H9 (cell line): ENCODE results near the gene INSYN1. TPM values are rescaled to one million over a fixed set of nuclear protein-coding genes. Genes with fewer than 3 reads are reported as not detected.

ENCODE experiments used
- DNase-seq: peaks from one replicate; pipeline ENCODE4 v3.0.0-alpha.2; 2017
- H2AFZ ChIP-seq: one replicate; pipeline ENCODE4 v1.6.1; 2013; ENCODE audit warnings: mild to moderate bottlenecking, low read length, control low read depth, moderate library complexity
- H2AK5ac ChIP-seq: 2 replicates; pipeline ENCODE4 v1.6.1; 2013; ENCODE audit warnings: low read length, control low read depth, mixed read lengths; ENCODE audit not compliant: insufficient read length
- H2BK120ac ChIP-seq: one replicate; pipeline ENCODE4 v1.6.1; 2013; ENCODE audit warnings: low read depth, mild to moderate bottlenecking, low read length, control low read depth, inconsistent platforms; ENCODE audit not compliant: poor library complexity, severe bottlenecking
- H2BK12ac ChIP-seq: 2 replicates; pipeline ENCODE4 v1.6.1; 2013; ENCODE audit warnings: low read length, control low read depth, mixed read lengths, low read depth; ENCODE audit not compliant: insufficient read length
- H2BK15ac ChIP-seq: 2 replicates; pipeline ENCODE4 v1.6.1; 2013; ENCODE audit warnings: low read depth, low read length, control low read depth
- H2BK20ac ChIP-seq: one replicate; pipeline ENCODE4 v1.6.1; 2013; ENCODE audit warnings: low read depth, mild to moderate bottlenecking, low read length, control low read depth, inconsistent platforms; ENCODE audit not compliant: poor library complexity, severe bottlenecking
- H2BK5ac ChIP-seq: 2 replicates; pipeline ENCODE4 v1.6.1; 2013; ENCODE audit warnings: low read length, control low read depth, mixed read lengths; ENCODE audit not compliant: insufficient read length
- H3K14ac ChIP-seq: 2 replicates; pipeline ENCODE4 v1.6.1; 2013; ENCODE audit warnings: low read length, control low read depth; ENCODE audit not compliant: insufficient read depth
- H3K18ac ChIP-seq: 2 replicates; pipeline ENCODE4 v1.6.1; 2013; ENCODE audit warnings: low read depth, mild to moderate bottlenecking, mixed read lengths, low read length, control low read depth; ENCODE audit not compliant: insufficient read length
- H3K23ac ChIP-seq: 2 replicates; pipeline ENCODE4 v1.6.1; 2013; ENCODE audit warnings: low read length, control low read depth, mixed read lengths, low read depth; ENCODE audit not compliant: insufficient read length
- H3K23me2 ChIP-seq: 2 replicates; pipeline ENCODE4 v1.6.1; 2013; ENCODE audit warnings: low read depth, mild to moderate bottlenecking, mixed read lengths, low read length, control low read depth; ENCODE audit not compliant: insufficient read length, poor library complexity, severe bottlenecking
- H3K27ac ChIP-seq: 2 replicates; pipeline ENCODE4 v1.5.1; 2013; ENCODE audit warnings: low read length, control low read depth, mixed read lengths, low read depth; ENCODE audit not compliant: insufficient read length
- H3K27me3 ChIP-seq: 2 replicates; pipeline ENCODE4 v1.6.1; 2013; ENCODE audit warnings: low read length, control low read depth, inconsistent platforms; ENCODE audit not compliant: insufficient read depth
- H3K4ac ChIP-seq: 2 replicates; pipeline ENCODE4 v1.6.1; 2013; ENCODE audit warnings: low read depth, mild to moderate bottlenecking, control low read depth, inconsistent platforms, low read length, moderate library complexity
- H3K4me1 ChIP-seq: 2 replicates; pipeline ENCODE4 v1.6.1; 2013; ENCODE audit warnings: low read length, control low read depth, inconsistent platforms; ENCODE audit not compliant: insufficient read depth
- H3K4me2 ChIP-seq: 2 replicates; pipeline ENCODE4 v1.6.1; 2013; ENCODE audit warnings: low read length, control low read depth, mixed read lengths; ENCODE audit not compliant: insufficient read length, insufficient read depth
- H3K56ac ChIP-seq: 2 replicates; pipeline ENCODE4 v1.6.1; 2013; ENCODE audit warnings: low read depth, mild to moderate bottlenecking, mixed read lengths, low read length, control low read depth; ENCODE audit not compliant: insufficient read length
- H3K79me1 ChIP-seq: 2 replicates; pipeline ENCODE4 v1.6.1; 2013; ENCODE audit warnings: low read depth, mild to moderate bottlenecking, moderate library complexity, low read length, control low read depth, inconsistent platforms; ENCODE audit not compliant: insufficient read depth, poor library complexity, severe bottlenecking
- H3K79me2 ChIP-seq: 2 replicates; pipeline ENCODE4 v1.6.1; 2013; ENCODE audit warnings: low read length, control low read depth, inconsistent platforms; ENCODE audit not compliant: insufficient read depth
- H3K9ac ChIP-seq: 2 replicates; pipeline ENCODE4 v1.6.1; 2013; ENCODE audit warnings: low read length, control low read depth, mixed read lengths; ENCODE audit not compliant: insufficient read length; ENCODE audit errors: extremely low read depth
- H3K9me3 ChIP-seq: one replicate; pipeline ENCODE4 v1.6.1; 2013; ENCODE audit warnings: low read depth, low read length, inconsistent platforms; ENCODE audit not compliant: control insufficient read depth
- H3T11ph ChIP-seq: one replicate; pipeline ENCODE4 v1.6.1; 2013; ENCODE audit warnings: mild to moderate bottlenecking, low read length, control low read depth, inconsistent platforms
- H4K20me1 ChIP-seq: one replicate; pipeline ENCODE4 v1.6.1; 2013; ENCODE audit not compliant: control insufficient read depth, insufficient read length, insufficient read depth
- H4K5ac ChIP-seq: 2 replicates; pipeline ENCODE4 v1.6.1; 2013; ENCODE audit warnings: low read depth, mild to moderate bottlenecking, mixed read lengths, low read length, control low read depth; ENCODE audit not compliant: insufficient read length
- H4K8ac ChIP-seq: replicated peaks from 2 replicates; pipeline ENCODE4 v1.6.1; 2013; ENCODE audit warnings: low read length, control low read depth, mixed read lengths, low read depth; ENCODE audit not compliant: insufficient read length
- H4K91ac ChIP-seq: 2 replicates; pipeline ENCODE4 v1.6.1; 2013; ENCODE audit warnings: low read depth, mild to moderate bottlenecking, moderate library complexity, mixed read lengths, low read length, control low read depth; ENCODE audit not compliant: insufficient read length
- H3K27ac Mint-ChIP-seq, 3 experiments: 2 replicates in 2 of 3; 3 replicates in 1 of 3; pipeline ENCODE4 v1.8.0; 2020 to 2021; ENCODE audit warnings: mixed read lengths in 3 of 3, mild to moderate bottlenecking in 1 of 3, moderate library complexity in 1 of 3
- H3K27me3 Mint-ChIP-seq: 2 replicates; pipeline ENCODE4 v1.8.0; 2021; ENCODE audit warnings: low read depth, mild to moderate bottlenecking, moderate library complexity, mixed read lengths
- H3K36me3 Mint-ChIP-seq, 3 experiments: 2 replicates in 2 of 3; 3 replicates in 1 of 3; pipeline ENCODE4 v1.8.0; 2020 to 2021; ENCODE audit warnings: low read depth in 3 of 3, mixed read lengths in 3 of 3; ENCODE audit not compliant: insufficient read depth in 1 of 3
- H3K4me1 Mint-ChIP-seq, 2 experiments: 2 replicates each; pipeline ENCODE4 v1.8.0; 2020; ENCODE audit warnings: mixed read lengths in 2 of 2
- H3K4me3 Mint-ChIP-seq, 2 experiments: 2 replicates in 1 of 2; 3 replicates in 1 of 2; pipeline ENCODE4 v1.8.0; 2020 to 2021; ENCODE audit warnings: mild to moderate bottlenecking in 2 of 2, mixed read lengths in 2 of 2, moderate library complexity in 1 of 2
- H3K9me3 Mint-ChIP-seq, 2 experiments: 2 replicates in 1 of 2; 3 replicates in 1 of 2; pipeline ENCODE4 v1.8.0; 2020; ENCODE audit warnings: mild to moderate bottlenecking in 2 of 2, mixed read lengths in 2 of 2, moderate library complexity in 1 of 2
- WGBS: extraction: QIAGEN DNeasy Blood & Tissue Kit; methylation state at CpG from one replicate; pipeline ENCODE4 v1.1.7; 2013; ENCODE audit warnings: missing lambda C conversion rate, low lambda C conversion rate, mixed read lengths; ENCODE audit not compliant: insufficient read length; ENCODE audit errors: extremely low coverage; 5-methylcytosine and 5-hydroxymethylcytosine counted together
- total RNA-seq: library from RNA; stranded (reverse); gene quantifications from 2 replicates; pipeline ENCODE4 v1.2.1, GENCODE V29; 2021
- TF ChIP-seq, protein P1 (sequence below): fragments of 200-600 bp; sonication (generic); conservative IDR thresholded peaks from 3 replicates; pipeline ENCODE4 v1.8.0; 2021; ENCODE audit warnings: antibody characterized with exemption, mild to moderate bottlenecking

The INSYN1 gene
- total RNA-seq, 1 experiment from 2014 or later, result 1.9 TPM

DNA sequence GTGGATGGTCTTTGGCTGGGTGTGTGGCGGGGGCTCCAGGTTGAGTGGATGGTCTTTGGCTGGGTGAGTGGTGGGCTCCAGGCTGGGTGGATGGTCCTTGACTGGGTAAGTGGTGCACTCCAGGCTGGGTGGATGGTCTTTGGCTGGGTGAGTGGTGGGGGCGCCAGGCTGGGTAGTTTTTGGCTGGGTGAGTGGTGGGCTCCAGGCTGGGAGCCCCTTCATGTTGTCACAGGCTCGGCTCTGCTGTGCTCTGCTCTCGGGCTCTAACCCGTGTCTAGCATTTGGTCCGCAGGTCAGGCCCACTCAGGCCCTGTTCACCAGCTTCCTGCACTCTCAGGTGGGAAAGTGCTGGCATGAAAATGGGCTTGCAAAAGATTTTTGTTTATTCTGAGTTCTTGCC, 43.9 kb downstream of the INSYN1 start:
- Histone ChIP-seq H2AFZ (no peak overlapping the region), H3K27me3 (no peaks in the 10 kb centered on the region), H3K18ac (no peak overlapping the region), H3K79me1 (no peaks in the 10 kb centered on the region), H2BK20ac (no peak overlapping the region), H3K4ac (no peak overlapping the region), H4K20me1 (no peaks in the 10 kb centered on the region), H3K56ac (no peak overlapping the region), H3K4me2 (no peak overlapping the region), H3K4me1 (no peaks in the 10 kb centered on the region), H2BK15ac (no peak overlapping the region), H2AK5ac (no peak overlapping the region), H2BK120ac (no peak overlapping the region), H3K14ac (no peak overlapping the region), H3K9me3 (no peaks in the 10 kb centered on the region), H3T11ph (no peak overlapping the region), H3K9ac (no peak overlapping the region), H4K8ac (no peak overlapping the region), H4K5ac (no peak overlapping the region), H3K27ac (no peak overlapping the region), H2BK12ac (no peak overlapping the region), H3K23me2 (no peaks in the 10 kb centered on the region), H4K91ac (no peak overlapping the region), H2BK5ac (no peak overlapping the region), H3K79me2 (no peaks in the 10 kb centered on the region), H3K23ac (no peak overlapping the region)
- WGBS, result no CpG with 5 or more reads among the region's 6 CpGs
- Mint-ChIP-seq H3K9me3 (no peaks in the 10 kb centered on the region), H3K27me3 (no peaks in the 10 kb centered on the region), H3K36me3 (peaks cover 33 to 78% (median 66%) of the 10 kb centered on the region in 3 experiments; a peak in 6 of 7 replicates), H3K4me1 (no peaks in the 10 kb centered on the region), H3K4me3 (no peak overlapping the region), H3K27ac (no peak overlapping the region; a peak in 1 of 7 replicates)
- TF ChIP-seq, protein P1, sequence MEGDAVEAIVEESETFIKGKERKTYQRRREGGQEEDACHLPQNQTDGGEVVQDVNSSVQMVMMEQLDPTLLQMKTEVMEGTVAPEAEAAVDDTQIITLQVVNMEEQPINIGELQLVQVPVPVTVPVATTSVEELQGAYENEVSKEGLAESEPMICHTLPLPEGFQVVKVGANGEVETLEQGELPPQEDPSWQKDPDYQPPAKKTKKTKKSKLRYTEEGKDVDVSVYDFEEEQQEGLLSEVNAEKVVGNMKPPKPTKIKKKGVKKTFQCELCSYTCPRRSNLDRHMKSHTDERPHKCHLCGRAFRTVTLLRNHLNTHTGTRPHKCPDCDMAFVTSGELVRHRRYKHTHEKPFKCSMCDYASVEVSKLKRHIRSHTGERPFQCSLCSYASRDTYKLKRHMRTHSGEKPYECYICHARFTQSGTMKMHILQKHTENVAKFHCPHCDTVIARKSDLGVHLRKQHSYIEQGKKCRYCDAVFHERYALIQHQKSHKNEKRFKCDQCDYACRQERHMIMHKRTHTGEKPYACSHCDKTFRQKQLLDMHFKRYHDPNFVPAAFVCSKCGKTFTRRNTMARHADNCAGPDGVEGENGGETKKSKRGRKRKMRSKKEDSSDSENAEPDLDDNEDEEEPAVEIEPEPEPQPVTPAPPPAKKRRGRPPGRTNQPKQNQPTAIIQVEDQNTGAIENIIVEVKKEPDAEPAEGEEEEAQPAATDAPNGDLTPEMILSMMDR, result no peak
- no peak for DNase-seq
